Astrocyte of the spinal cord (primary cell): ENCODE measurements around the gene ASAP2.
A peak's percentile ranks its signal among the peaks of the same experiment; 100 is the strongest.

Source experiments
- DNase-seq: peaks from one replicate; pipeline ENCODE4 v3.0.0; 2011; ENCODE audit warnings: low read depth, low spot score
- H3K4me3 ChIP-seq: 2 replicates; pipeline ENCODE4 v1.5.1; 2011; ENCODE audit warnings: low read depth, mild to moderate bottlenecking, low read length, moderate library complexity
- CTCF ChIP-seq: IDR thresholded peaks from 2 replicates; pipeline ENCODE4 v1.5.1; 2012; ENCODE audit warnings: low read depth, mild to moderate bottlenecking, low read length, inconsistent platforms
- in situ Hi-C: cut with HindIII; loops from 2 replicates; pipeline ENCODE4 v1.10.0; 2017; ENCODE audit warnings: low sequenced_read_pairs

ASAP2 gene

GRCh38 chr2:9310798-9311197, 104.2 kb downstream of the ASAP2 start:
- DNase-seq = peak; percentile 37
- in situ Hi-C loops = no loop called here
- H3K4me3 ChIP-seq = no peak overlapping the region
- no peak for TF ChIP-seq CTCF

GRCh38 chr2:9311488-9311887, 104.9 kb downstream of the ASAP2 start:
- in situ Hi-C loops = no loop called here
- DNase-seq = peak; percentile 84
- TF ChIP-seq CTCF = no peak
- no peak overlapping the region for H3K4me3 ChIP-seq

GRCh38 chr2:9312591-9312990, 106.0 kb downstream of the ASAP2 start:
- no peak for DNase-seq
- H3K4me3 ChIP-seq = no peak overlapping the region
- no peak for TF ChIP-seq CTCF
- in situ Hi-C loops = no loop called here

GRCh38 chr2:9313443-9313842, 106.8 kb downstream of the ASAP2 start:
- TF ChIP-seq CTCF = no peak
- in situ Hi-C loops = no loop called here
- H3K4me3 ChIP-seq = no peak overlapping the region
- DNase-seq = no peak

GRCh38 chr2:9315280-9315847, 108.8 kb downstream of the ASAP2 start:
- no peak for TF ChIP-seq CTCF
- no peak for DNase-seq
- H3K4me3 ChIP-seq = no peak overlapping the region
- in situ Hi-C loops = no loop called here

GRCh38 chr2:9317559-9317958, 110.9 kb downstream of the ASAP2 start:
- no peak for TF ChIP-seq CTCF
- no peak overlapping the region for H3K4me3 ChIP-seq
- in situ Hi-C loops = no loop called here

More at GRCh38 chr2:9317559-9317958, 110.9 kb downstream of the ASAP2 start:
- DNase-seq = no peak
